ENCODE data around the gene TRANK1.

Gene TRANK1

DNA sequence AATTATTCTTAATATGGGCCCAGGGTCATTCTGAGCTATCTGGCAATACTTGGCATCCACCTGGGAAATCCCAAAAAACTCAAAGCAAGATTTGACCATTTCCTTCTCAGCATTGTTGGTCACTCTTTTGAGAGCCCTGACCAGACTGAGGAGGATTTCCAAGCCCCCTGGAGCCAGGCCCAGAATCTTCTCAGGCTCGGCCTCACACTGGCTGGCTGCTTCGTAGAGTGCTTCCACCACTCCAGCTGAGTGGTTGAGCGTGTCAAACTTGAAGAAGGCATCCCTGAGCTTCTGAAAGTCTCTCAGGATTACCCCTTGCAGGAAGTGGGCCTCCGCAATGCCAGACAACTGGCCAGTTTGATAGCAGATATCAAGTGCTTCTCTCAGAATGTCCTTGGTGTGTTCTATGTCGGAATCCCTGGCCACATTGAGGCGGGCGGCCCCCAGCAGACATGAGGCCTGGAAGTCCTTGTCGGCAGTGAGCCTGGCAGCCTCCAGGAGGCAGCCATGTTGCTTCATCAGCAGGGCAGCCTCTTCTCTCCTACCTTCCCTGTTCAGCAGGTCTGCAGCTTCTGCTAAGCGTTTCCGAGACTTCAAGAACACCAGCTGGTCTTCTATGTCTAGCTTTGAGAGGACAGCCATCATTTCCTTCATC is 111.6 kb downstream of the TRANK1 start:
- DNase-seq: no peak

- DNase-seq: no peak
These were observed 112.4 kb downstream of the TRANK1 start for GRCh38 chr3:36832406-36832805.

GRCh38 chr3:36827133-36827532 is 117.7 kb downstream of the TRANK1 start:
- DNase-seq: no peak

DNA sequence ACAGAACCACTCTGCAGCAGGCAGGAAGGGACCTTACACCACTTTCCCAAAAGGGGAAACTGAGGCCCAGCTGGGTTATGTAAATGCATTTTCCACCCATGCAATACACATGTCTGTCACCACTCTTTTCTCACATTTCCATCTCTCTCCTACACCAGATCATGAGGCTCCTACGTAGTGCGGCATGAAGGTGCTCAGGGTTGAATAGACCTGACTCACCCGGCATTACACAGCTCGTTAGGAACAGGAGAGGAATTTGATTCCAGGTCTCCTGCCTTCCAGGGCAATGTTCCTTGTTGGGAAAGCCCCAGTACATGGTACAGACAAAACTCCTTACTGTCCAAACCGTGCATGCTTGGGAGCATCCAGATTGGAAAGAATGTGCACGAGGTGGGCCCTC is 118.6 kb downstream of the TRANK1 start:
- no peak for DNase-seq

GRCh38 chr3:36824443-36824842 is 120.4 kb downstream of the TRANK1 start:
- DNase-seq: no peak

DNA sequence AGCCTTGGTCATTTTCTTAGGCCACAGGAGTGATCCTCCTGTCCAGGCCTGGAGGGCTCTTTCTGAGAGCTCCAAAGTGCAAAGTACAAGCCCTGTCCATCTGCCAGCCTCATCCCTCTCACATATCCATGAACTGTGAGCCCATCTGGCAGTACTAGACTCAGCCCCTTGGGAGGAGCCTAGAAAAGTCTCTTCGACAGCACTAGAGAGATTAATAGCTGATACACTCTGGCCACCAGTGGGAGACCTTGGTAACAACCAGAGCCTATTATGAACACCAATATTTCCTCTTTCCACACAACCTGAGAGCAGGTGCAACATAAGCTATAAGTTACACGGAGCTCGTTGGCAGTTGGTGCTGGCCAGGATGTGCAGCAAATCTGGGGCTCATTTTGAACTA is 121.0 kb downstream of the TRANK1 start:
- no peak for DNase-seq

- DNase-seq: no peak
These were observed 124.8 kb downstream of the TRANK1 start for GRCh38 chr3:36820083-36820482.

GRCh38 chr3:36817806-36818533 is 126.9 kb downstream of the TRANK1 start:
- DNase-seq: no peak

DNA sequence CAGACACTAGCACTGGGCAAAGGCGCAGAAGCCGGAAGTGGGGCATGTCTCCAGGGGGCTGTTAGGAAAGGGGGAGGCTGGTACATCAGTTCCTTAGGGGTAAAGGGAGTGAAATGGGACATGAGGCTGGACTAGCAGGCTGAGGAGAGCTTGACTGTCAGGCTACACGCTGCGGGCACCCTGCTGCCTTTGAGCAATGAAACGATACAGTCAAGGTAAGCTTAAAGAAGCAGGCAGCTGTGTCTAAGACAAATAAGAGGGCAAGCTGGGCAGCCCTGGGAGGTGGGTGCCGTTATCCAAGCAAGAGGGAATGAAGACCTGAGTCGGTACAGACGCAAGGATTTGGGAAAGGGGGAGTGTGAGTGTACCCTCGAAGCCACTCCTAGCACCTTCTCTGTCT is 129.5 kb downstream of the TRANK1 start:
- DNase-seq: no peak

DNA sequence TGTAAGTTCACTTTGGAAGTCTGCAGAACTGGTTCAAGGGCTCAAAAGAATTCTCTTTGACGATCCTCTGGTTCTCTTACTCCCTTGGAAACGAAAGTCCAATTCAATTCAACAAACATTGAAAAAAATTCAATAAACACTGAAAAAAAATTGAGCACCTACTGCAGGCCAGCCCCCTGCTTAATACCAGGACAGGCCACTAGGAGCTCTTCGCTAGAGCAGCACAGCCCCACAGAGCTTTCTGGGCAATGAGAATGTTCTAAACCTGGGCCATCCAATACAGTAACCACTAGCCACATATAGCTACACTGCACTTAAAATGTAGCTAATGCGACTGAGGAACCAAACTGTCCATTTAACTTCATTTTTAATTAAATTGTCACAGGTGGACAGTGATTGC is 130.1 kb downstream of the TRANK1 start:
- DNase-seq: no peak

DNA sequence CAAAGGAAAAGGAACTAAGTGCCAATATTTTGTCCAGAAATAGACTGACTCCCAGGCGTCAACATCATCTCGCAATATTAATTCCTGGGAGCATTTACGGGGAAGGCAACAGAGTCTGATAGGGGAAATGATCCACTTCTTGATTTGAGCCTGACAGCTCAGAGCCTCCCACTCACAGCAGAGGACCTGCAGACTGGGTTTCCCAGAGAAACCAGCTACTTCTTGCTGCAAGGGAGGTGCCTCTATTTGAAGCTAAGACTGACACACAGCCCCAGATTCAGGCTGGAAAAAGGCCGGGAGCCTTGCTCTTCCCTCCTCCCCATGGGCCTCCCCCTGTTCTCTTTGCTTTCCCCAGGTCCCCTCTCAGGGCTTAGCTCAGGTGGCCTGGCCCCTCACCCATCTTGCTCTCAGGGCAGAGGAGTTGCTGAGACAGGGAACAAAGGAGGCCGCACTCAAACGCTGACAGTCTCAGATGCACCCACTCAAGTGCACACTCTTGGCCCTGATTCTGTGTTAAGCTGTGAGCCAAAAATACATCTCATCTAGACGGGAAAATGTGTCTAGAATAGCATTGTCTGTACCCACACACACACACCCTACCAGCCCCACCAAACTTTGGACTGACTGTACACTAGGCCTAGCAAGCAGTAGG is 130.7 kb downstream of the TRANK1 start:
- no peak for DNase-seq

DNA sequence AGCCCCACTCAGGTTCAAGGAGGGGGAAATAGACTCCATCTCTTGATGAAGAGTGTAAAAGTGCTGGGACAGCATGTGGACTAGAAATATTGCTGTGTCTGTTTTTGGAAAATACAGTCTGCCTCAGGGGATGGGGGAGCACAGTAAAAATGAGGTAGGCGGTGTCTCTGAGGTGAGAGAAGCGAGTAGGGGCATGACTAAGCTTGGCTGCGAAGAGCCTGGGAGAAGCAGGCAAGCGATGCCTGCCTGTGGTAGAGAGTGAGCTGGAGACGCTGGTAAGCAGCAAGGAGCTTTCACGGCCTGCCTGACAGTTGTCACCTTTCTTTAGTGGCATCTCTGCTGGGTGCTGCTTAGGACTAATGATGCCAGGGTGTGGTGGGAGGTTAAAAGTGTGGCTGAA is 131.5 kb downstream of the TRANK1 start:
- no peak for DNase-seq

- no peak for DNase-seq
These were observed 132.6 kb downstream of the TRANK1 start for GRCh38 chr3:36812240-36812639.

DNA sequence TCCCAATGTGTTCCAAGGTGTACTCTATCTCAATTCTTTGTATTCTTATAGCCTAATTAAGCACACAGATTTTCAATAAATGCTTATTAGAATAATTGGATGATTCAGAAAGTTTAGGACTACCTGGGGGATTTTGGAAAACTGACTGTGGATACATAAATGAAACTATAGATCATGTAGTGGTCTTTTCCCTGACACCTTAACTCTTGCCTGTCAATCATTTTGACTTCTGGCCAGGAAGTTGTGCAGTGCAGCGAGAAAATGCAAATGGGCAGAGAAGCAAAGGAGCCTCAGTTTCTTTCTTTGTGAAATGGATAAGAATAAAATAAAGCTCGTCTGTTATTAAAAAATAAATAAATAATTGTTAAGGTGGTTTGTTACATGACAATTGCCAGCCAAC is 133.1 kb downstream of the TRANK1 start:
- no peak for DNase-seq

- DNase-seq: no peak
These were observed 140.4 kb downstream of the TRANK1 start for GRCh38 chr3:36804295-36805055.

- DNase-seq: no peak
These were observed 141.6 kb downstream of the TRANK1 start for GRCh38 chr3:36803091-36803791.

DNA sequence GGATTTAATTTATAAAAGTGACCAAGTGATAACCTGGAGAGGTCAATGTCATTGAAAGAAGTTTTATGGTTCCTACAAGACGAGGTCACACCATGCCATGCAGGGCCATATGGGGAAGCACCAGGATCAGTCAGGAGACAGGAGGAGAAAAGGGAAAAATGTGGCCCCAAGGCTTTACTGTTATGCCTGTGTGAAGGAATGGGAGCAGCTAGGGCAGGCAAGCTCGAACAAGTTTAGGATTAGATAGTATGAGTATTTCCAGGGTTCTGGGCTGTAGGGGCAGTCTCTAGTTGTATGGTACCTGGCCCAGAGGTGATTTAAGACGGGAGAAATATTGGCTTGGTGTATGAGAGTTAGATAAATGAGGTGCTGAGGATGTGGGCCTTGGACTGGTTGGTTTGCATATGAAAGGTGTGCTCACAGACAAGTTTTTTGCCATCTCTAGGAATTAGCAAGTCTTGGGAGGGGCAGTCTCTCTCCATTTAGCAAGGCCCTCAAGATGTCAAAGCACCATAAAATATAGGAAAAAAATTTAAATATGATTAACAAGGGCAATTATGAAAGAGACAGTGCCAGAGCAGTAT is 144.2 kb downstream of the TRANK1 start:
- no peak for DNase-seq

DNA sequence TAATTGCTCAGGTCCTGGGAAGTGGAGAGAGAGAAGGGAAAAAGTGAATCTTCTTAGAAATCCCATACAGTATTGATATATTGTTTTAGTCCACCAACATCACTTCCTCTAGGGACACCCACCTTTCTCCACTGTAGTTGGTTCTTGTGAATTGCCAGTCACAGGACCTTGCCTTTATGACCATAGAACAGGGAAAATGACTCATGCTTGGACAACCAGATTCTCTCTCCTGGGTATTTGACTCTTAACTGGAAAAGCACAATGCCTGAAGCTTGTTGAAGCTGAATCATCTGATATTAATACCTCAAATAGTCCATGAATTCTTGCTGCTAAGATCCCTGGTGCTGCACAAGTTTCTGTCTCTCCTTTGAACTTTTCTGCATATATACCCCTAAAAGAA is 148.0 kb downstream of the TRANK1 start:
- no peak for DNase-seq

GRCh38 chr3:36796161-36796560 is 148.7 kb downstream of the TRANK1 start:
- DNase-seq: no peak

DNA sequence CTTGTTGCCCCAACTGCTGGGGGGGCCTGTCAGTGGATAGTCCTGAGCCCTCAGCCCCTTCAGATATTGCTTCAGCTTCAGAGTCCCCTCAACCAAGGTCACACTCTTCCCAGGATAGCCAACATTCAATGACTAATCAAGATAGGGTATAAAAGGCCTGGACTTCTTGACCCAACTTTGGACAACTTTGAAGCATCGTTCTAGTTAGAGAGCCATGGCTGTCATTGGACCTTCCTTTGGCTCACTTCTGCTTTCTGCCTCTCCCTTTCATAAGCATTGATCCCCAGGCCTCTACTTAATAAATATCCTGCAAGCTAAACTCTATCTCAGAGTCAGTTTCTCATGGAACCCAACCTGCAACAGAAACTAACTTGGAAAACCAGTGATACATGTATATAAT is 149.2 kb downstream of the TRANK1 start:
- DNase-seq: no peak

GRCh38 chr3:36792342-36792741 is 152.5 kb downstream of the TRANK1 start:
- DNase-seq: peak; percentile 0 to 1

DNA sequence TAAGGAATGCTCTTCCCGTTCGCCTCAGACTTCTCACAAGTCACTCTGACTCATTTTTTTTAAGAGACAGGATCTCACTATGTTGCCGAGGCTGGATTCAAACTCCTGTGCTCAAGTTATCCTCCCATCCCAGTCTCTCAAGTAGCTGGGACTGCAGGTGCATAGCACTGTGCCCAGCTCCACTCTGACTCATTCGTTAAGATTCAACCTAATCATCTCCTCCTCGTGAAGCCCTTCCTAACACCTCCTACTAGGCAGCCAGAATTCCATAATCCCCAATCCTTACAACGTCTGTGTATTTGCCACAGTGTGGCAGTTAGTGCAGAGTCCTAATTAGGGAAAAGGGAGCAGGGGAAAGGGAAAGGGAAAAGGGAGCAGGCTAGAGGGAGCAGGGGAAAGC is 154.1 kb downstream of the TRANK1 start:
- DNase-seq: no peak
